Measurements from ENCODE around the gene AMD1.

AMD1 gene

DNA sequence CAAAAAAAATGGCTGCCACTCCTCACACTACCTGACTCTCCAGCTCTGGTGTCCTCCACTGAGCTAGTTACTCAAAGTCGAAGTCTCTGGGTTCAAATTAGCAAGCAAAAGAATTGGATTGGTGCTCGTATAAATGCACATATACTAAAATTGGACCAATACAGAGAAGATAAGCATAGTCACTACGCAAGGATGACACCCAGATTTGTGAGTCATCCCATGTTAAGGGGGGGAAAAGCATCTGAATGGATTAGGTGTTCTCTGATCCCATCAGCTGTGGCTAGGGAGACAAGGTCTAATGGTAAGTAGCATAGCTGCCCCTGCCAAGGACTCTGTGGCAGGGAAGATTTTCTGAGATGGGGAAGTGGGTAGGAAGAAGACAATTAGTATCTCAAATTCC, 18.3 kb upstream of the AMD1 start:
- Histone ChIP-seq H3K9ac (ENCODE audit: low read length) (no peak overlapping the region), H3K4me3 (ENCODE audit: insufficient read depth, low read length, poor library complexity, severe bottlenecking) (no peak overlapping the region), H4K20me1 (ENCODE audit: low read depth, low read length) (no peaks in the 10 kb centered on the region), H3K9me2 (replicated peaks; ENCODE audit: insufficient read depth, low read length) (no peaks in the 10 kb centered on the region), H2AFZ (ENCODE audit: low read depth, low read length, severe bottlenecking) (no peak overlapping the region), H3F3A (ENCODE audit: insufficient read depth) (no peaks in the 10 kb centered on the region), H3K4me2 (ENCODE audit: low read depth, low read length, poor library complexity, severe bottlenecking) (no peak overlapping the region), H3K27me3 (ENCODE audit: low read length) (no peaks in the 10 kb centered on the region), H3K9me3 (ENCODE audit: insufficient read depth, low read length) (no peaks in the 10 kb centered on the region), H3K27ac (ENCODE audit: low read depth, low read length) (no peak overlapping the region), H3K36me3 (ENCODE audit: low read length) (no peaks in the 10 kb centered on the region), H3K79me2 (ENCODE audit: insufficient read depth, low read length) (no peaks in the 10 kb centered on the region)
- TF ChIP-seq EZH2phosphoT487 (conservative IDR thresholded peaks at IDR 0.05; ENCODE audit: low read length) = no peak
- TF ChIP-seq, protein P1, sequence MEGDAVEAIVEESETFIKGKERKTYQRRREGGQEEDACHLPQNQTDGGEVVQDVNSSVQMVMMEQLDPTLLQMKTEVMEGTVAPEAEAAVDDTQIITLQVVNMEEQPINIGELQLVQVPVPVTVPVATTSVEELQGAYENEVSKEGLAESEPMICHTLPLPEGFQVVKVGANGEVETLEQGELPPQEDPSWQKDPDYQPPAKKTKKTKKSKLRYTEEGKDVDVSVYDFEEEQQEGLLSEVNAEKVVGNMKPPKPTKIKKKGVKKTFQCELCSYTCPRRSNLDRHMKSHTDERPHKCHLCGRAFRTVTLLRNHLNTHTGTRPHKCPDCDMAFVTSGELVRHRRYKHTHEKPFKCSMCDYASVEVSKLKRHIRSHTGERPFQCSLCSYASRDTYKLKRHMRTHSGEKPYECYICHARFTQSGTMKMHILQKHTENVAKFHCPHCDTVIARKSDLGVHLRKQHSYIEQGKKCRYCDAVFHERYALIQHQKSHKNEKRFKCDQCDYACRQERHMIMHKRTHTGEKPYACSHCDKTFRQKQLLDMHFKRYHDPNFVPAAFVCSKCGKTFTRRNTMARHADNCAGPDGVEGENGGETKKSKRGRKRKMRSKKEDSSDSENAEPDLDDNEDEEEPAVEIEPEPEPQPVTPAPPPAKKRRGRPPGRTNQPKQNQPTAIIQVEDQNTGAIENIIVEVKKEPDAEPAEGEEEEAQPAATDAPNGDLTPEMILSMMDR (IDR thresholded peaks at IDR 0.05; ENCODE audit: insufficient read depth, low read length, poor library complexity, severe bottlenecking) = no peak

DNA sequence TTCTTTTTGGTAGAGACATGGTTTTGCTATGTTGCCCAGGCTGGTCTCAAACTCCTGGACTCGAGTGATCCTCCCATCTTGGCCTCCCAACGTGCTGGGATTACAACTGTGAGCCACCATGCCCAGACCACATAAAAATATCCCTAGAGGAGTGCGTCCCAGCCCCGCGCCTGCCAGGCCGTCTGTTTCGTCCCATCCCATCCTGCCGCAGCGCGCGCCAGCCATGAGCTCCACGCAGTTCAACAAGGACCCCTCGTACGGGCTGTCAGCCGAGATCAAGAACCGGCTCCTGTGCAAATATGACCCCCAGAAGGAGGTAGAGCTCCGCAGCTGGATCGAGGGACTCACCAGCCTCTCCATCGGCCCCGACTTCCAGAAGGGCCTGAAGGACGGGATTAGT, 16.6 kb upstream of the AMD1 start:
- Histone ChIP-seq H3K27ac (ENCODE audit: low read depth, low read length) (no peak overlapping the region), H3K9ac (ENCODE audit: low read length) (no peak overlapping the region), H3K36me3 (ENCODE audit: low read length) (no peaks in the 10 kb centered on the region), H2AFZ (ENCODE audit: low read depth, low read length, severe bottlenecking) (no peak overlapping the region), H3K79me2 (ENCODE audit: insufficient read depth, low read length) (no peaks in the 10 kb centered on the region), H3F3A (ENCODE audit: insufficient read depth) (no peaks in the 10 kb centered on the region), H3K4me2 (ENCODE audit: low read depth, low read length, poor library complexity, severe bottlenecking) (no peak overlapping the region), H3K4me3 (ENCODE audit: insufficient read depth, low read length, poor library complexity, severe bottlenecking) (no peak overlapping the region), H3K9me3 (ENCODE audit: insufficient read depth, low read length) (no peaks in the 10 kb centered on the region), H4K20me1 (ENCODE audit: low read depth, low read length) (no peaks in the 10 kb centered on the region), H3K27me3 (ENCODE audit: low read length) (no peaks in the 10 kb centered on the region), H3K9me2 (replicated peaks; ENCODE audit: insufficient read depth, low read length) (no peaks in the 10 kb centered on the region)
- TF ChIP-seq, protein P1 (IDR thresholded peaks at IDR 0.05; ENCODE audit: insufficient read depth, low read length, poor library complexity, severe bottlenecking) = no peak
- no peak for TF ChIP-seq EZH2phosphoT487 (conservative IDR thresholded peaks at IDR 0.05; ENCODE audit: low read length)

DNA sequence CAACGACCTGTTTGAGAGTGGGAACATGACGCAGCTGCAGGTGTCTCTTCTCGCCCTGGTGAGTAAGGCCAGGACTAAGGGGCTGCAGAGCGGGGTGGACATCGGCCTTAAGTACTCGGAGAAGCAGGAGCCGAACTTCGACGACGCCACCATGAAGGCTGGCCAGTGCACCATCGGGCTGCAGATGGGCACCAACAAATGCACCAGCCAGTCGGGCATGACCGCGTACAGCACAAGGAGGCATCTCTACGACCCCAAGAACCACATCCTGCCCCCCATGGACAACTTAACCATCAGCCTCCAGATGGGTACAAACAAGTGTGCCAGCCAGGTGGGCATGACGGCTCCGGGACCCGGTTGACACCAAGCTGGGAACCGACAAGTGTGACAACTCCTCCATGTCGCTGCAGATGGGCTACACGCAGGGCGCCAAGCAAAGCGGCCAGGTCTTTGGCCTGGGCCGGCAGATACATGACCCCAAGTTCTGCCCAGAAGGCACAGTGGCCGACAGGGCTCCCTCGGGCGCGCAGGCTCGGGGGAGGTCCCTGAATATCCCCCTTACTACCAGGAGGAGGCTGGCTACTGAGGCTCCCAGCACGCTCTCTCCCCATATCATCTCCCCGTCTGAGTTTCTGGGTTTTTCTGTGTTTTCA, 15.9 kb upstream of the AMD1 start:
- Histone ChIP-seq H3K9me2 (replicated peaks; ENCODE audit: insufficient read depth, low read length) (no peaks in the 10 kb centered on the region), H3K36me3 (ENCODE audit: low read length) (no peaks in the 10 kb centered on the region), H3K79me2 (ENCODE audit: insufficient read depth, low read length) (no peaks in the 10 kb centered on the region), H3K27ac (ENCODE audit: low read depth, low read length) (no peak overlapping the region), H3K4me3 (ENCODE audit: insufficient read depth, low read length, poor library complexity, severe bottlenecking) (no peak overlapping the region), H3K9ac (ENCODE audit: low read length) (no peak overlapping the region), H2AFZ (ENCODE audit: low read depth, low read length, severe bottlenecking) (no peak overlapping the region), H3K4me2 (ENCODE audit: low read depth, low read length, poor library complexity, severe bottlenecking) (no peak overlapping the region), H3F3A (ENCODE audit: insufficient read depth) (no peaks in the 10 kb centered on the region), H4K20me1 (ENCODE audit: low read depth, low read length) (no peaks in the 10 kb centered on the region), H3K27me3 (ENCODE audit: low read length) (no peaks in the 10 kb centered on the region), H3K9me3 (ENCODE audit: insufficient read depth, low read length) (no peaks in the 10 kb centered on the region)
- TF ChIP-seq, protein P1 (IDR thresholded peaks at IDR 0.05; ENCODE audit: insufficient read depth, low read length, poor library complexity, severe bottlenecking) = no peak
- TF ChIP-seq EZH2phosphoT487 (conservative IDR thresholded peaks at IDR 0.05; ENCODE audit: low read length) = no peak

Measured in SU-DHL-6 (cell line).